ENCODE results near the gene COL27A1. TPM values are rescaled to one million over a fixed set of nuclear protein-coding genes. Genes with fewer than 3 reads are reported as not detected.

Gene COL27A1
- total RNA-seq, 1 donor from 2014 or later, result 13.7 TPM

DNA sequence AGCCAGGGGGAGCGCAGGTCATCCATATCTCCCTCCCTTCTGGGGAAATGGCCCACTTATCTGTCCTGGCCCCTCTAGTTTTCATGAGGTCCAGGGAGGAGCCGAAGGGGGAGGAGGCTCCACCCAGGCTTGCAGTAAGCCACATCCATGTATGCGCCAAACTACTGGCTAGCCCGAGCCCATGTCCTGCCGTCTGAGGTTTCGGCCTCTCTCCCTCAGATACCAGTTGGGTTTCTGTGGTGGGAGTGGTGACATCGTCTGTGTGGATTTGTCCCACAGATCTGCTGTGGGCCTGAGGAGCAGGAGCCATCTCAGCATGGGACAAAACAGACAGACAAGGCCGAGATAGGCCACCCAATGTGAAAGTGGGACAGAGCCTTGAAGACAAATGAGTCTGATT is 89.2 kb downstream of the COL27A1 start:
- no peaks in the 10 kb centered on the region for H3K27me3 ChIP-seq
- H3K4me3 ChIP-seq, result no peak overlapping the region
- TF ChIP-seq, protein P1, sequence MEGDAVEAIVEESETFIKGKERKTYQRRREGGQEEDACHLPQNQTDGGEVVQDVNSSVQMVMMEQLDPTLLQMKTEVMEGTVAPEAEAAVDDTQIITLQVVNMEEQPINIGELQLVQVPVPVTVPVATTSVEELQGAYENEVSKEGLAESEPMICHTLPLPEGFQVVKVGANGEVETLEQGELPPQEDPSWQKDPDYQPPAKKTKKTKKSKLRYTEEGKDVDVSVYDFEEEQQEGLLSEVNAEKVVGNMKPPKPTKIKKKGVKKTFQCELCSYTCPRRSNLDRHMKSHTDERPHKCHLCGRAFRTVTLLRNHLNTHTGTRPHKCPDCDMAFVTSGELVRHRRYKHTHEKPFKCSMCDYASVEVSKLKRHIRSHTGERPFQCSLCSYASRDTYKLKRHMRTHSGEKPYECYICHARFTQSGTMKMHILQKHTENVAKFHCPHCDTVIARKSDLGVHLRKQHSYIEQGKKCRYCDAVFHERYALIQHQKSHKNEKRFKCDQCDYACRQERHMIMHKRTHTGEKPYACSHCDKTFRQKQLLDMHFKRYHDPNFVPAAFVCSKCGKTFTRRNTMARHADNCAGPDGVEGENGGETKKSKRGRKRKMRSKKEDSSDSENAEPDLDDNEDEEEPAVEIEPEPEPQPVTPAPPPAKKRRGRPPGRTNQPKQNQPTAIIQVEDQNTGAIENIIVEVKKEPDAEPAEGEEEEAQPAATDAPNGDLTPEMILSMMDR (IDR thresholded peaks at IDR 0.05), result no peak
- H3K36me3 ChIP-seq, result no peaks in the 10 kb centered on the region
- ATAC-seq (no peak), DNase-seq (no peak)
- intact Hi-C loops (cut with DNase I), result no loop called here
- H3K27ac ChIP-seq, result no peak overlapping the region
- no peaks in the 10 kb centered on the region for H3K4me1 ChIP-seq
- no peaks in the 10 kb centered on the region for H3K9me3 ChIP-seq

DNA sequence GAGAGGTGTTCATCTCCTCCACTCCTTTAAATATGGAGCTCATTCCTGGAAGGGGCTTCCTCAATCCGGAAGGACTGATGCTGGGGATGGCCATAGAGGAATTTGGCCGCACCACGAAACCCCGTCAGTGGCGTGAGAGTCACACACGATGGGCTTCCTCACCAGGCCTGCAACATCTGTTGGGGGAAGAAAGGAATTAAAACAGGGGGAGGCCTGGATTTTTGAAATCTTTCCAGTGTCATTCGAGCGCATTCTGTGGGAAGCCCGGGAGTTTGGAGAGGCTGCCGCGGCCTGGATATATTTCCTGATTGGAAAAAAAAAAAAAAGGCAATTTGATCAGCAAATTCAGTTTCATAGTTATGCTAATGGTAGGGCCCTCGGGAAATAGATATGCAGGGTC is 91.2 kb downstream of the COL27A1 start:
- Histone ChIP-seq H3K9me3 (no peaks in the 10 kb centered on the region), H3K27ac (no peak overlapping the region), H3K4me1 (peaks cover 14% of the 10 kb centered on the region), H3K4me3 (no peak overlapping the region), H3K36me3 (no peaks in the 10 kb centered on the region), H3K27me3 (no peaks in the 10 kb centered on the region)
- intact Hi-C loops (cut with DNase I), result no loop called here
- TF ChIP-seq, protein P1 (IDR thresholded peaks at IDR 0.05), result no peak
- ATAC-seq (no peak), DNase-seq (no peak)

DNA sequence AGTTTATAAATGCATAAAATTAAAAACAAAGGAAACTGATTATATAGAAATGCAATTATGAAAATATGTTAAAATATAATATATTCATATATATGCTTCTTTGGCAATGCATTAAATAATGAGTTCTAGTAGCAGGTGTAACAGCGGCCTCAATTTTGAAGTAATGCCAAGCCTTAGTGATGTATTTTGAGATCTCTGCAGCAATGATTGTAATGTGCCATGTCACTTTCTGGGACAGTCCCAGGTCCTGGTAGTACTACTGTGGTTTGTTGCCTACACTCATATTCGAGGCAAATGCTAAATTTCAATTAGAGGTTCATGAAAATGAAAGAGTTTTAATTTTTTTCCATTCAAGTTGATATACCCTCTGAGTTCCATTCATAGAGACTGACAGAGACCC is 91.7 kb downstream of the COL27A1 start:
- H3K27ac ChIP-seq, result no peak overlapping the region
- H3K4me3 ChIP-seq, result no peak overlapping the region
- ATAC-seq (no peak), DNase-seq (no peak)
- intact Hi-C loops (cut with DNase I), result no loop called here
- TF ChIP-seq, protein P1 (IDR thresholded peaks at IDR 0.05), result no peak
- H3K27me3 ChIP-seq, result no peaks in the 10 kb centered on the region
- no peaks in the 10 kb centered on the region for H3K9me3 ChIP-seq
- H3K4me1 ChIP-seq, result peaks cover 14% of the 10 kb centered on the region
- H3K36me3 ChIP-seq, result no peaks in the 10 kb centered on the region

DNA sequence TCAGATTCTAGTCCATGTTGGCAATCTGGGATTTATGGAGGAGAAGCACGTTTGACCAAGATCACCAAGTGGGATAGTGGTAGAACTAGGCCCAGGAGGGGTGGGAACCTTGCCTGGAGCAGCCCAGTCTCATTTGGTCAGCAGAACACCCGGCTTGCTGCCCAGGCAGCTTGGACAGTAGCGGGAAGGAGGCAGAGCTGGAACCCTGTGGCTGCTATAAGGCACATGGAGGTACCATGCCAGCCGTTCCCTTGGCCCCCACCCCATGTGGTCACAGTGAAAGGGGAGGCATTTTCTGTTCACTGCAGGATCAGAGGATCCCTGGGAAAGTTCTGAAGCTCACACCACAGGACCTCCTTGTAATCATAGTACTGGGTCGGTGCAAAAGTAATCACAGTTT is 92.2 kb downstream of the COL27A1 start:
- intact Hi-C loops (cut with DNase I), result no loop called here
- Histone ChIP-seq H3K27me3 (no peaks in the 10 kb centered on the region), H3K36me3 (no peaks in the 10 kb centered on the region), H3K4me3 (no peak overlapping the region), H3K9me3 (no peaks in the 10 kb centered on the region), H3K4me1 (peaks cover 14% of the 10 kb centered on the region), H3K27ac (no peak overlapping the region)
- DNase-seq, result no peak
- TF ChIP-seq, protein P1 (IDR thresholded peaks at IDR 0.05), result no peak
- no peak for ATAC-seq

DNA sequence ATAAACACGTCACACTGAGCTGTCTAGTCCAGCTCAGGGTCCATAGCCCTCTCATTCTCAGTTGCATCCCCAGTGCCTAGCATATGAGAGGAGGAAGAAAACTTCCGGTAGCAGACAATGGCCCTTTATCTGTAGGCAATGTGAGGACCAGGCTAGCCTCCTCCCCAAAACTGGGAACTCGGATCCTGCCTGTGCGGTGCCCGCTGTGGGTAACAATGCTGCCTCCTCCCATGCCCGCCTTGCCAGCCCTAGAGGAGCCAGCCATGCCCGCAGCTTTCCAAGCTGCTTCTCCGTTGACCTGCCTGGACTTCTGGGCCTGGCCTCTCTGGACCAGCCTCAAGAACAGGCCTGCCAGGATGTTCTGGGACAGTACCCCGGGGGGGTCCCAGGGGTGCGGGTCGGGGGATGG is 93.0 kb downstream of the COL27A1 start:
- TF ChIP-seq, protein P1 (IDR thresholded peaks at IDR 0.05), result no peak
- H3K27me3 ChIP-seq, result no peaks in the 10 kb centered on the region
- no peak overlapping the region for H3K4me3 ChIP-seq
- no peaks in the 10 kb centered on the region for H3K9me3 ChIP-seq
- no peak for DNase-seq
- intact Hi-C loops (cut with DNase I), result no loop called here
- no peak for ATAC-seq
- no peaks in the 10 kb centered on the region for H3K36me3 ChIP-seq
- peaks cover 14% of the 10 kb centered on the region for H3K4me1 ChIP-seq
- no peak overlapping the region for H3K27ac ChIP-seq

Data from upper lobe of right lung (tissue), 1 donor.